Eye (tissue), 1 donor: Measurements from ENCODE around the gene SCNN1G.

Experiments
- DNase-seq: peaks from one replicate; pipeline ENCODE4 v3.0.0-alpha.2; 2015

Gene SCNN1G

GRCh38 chr16:23256440-23256839 lies 73.9 kb downstream of the SCNN1G start:
- no peak for DNase-seq

DNA sequence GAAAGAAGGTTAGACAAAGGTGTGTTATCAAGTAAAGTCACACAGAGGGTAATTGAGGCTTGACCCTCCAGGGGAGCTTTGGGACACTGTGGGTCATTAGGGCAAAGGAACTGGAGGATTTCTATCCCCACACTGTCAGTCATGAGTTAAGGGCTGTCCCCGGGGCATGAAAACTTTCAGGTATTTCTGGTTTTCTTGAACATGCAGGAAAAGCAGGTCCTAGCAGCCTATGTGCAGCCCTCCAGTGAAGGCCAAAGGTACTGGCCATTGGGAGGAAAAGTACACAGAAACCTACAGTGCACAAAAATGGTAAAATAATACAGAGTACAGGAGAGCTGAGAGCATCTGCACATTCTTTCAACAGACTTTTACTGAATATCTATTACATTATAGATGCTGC lies 75.1 kb downstream of the SCNN1G start:
- no peak for DNase-seq

DNA sequence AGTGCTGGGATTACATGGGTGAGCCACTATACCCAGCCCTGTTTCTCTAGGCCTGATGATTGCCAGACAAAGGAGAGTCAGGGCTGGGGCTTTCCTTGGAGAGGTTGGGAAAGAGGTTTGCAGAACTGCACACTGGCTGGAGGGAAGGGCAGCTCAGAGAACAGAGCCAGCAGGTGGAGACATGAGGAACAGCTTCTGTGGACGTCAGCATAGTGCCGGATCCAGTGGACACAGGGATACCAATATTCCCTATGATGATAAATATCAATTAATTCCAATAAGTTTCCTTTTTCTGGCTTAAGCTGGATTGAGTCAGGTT lies 76.3 kb downstream of the SCNN1G start:
- DNase-seq: no peak
